ENCODE data around the gene HEMK1. TPM values are rescaled to one million over a fixed set of nuclear protein-coding genes. Genes with fewer than 3 reads are reported as not detected.

The HEMK1 gene
- total and polyA plus RNA-seq, 2 of the 8 experiments (the other 6 are each of a cell fraction or from before 2014, with no cell fraction given) = 9.7 to 10.6 TPM

- H3K23me2 ChIP-seq (ENCODE audit: low read depth, low read length) = peaks cover 1% of the 10 kb centered on the region; the same call in 1 of the 2 replicates
- H3K56ac ChIP-seq (replicated peaks; ENCODE audit: insufficient read length, low read depth, low read length) = no peak overlapping the region
- H3K4ac ChIP-seq (replicated peaks; ENCODE audit: insufficient read length, low read depth, low read length) = no peak overlapping the region
- no peak overlapping the region for H3K14ac ChIP-seq (ENCODE audit: insufficient read length)
- H4K5ac ChIP-seq (ENCODE audit: insufficient read length, low read depth, low read length) = no peak overlapping the region
- H2AFZ ChIP-seq (ENCODE audit: low read length) = no peak overlapping the region
- H3K4me2 ChIP-seq (ENCODE audit: insufficient read depth in 1 of 2, low read depth in 2 of 2, low read length in 2 of 2) = no peak overlapping the region
- FAIRE-seq = no peak
- peak overlapping the region; percentile 61; the same call in 1 of the 2 replicates for H2BK20ac ChIP-seq (ENCODE audit: low read length)
- no peak overlapping the region for H2BK5ac ChIP-seq (ENCODE audit: low read depth, low read length)
- WGBS, 2 experiments (ENCODE audit: extremely low coverage in 1 of 2, insufficient coverage in 1 of 2, insufficient read length in 1 of 2, insufficient replicate concordance in 2 of 2, low coverage in 1 of 2, low lambda C conversion rate in 2 of 2, missing lambda C conversion rate in 1 of 2) = 89% methylated on average over 9 of the region's 9 CpGs; no CpG with 5 or more reads in 1 of the 2 experiments
- peaks cover 0 to 15% (median 14%) of the 10 kb centered on the region in 4 experiments; a peak in 5 of 7 replicates for H3K27me3 ChIP-seq (replicated peaks in 1 of 4; ENCODE audit: control insufficient read depth in 3 of 4, extremely low read depth in 1 of 4, insufficient read depth in 3 of 4, low read length in 3 of 4)
- DNase-seq (ENCODE audit: low read depth in 1 of 2, low spot score in 2 of 2) = no peak
- no peak overlapping the region for H4K8ac ChIP-seq (ENCODE audit: extremely low read depth, insufficient read depth, low read length)
- peak overlapping the region; percentile 84; the same call in 1 of the 2 replicates for H2BK12ac ChIP-seq (ENCODE audit: low read depth, low read length)
- 0 out of 2 replicates have a peak overlapping the region, but pooled peaks have one; percentile 11 for H3K18ac ChIP-seq (ENCODE audit: extremely low read depth, low read length)
- no peaks in the 10 kb centered on the region for H3K36me3 ChIP-seq (ENCODE audit: control insufficient read depth in 2 of 4, insufficient read depth in 4 of 4, low read length in 3 of 4)
- H3K4me3 ChIP-seq (ENCODE audit: extremely low read depth in 1 of 4, insufficient read depth in 2 of 4, low read depth in 3 of 4, low read length in 4 of 4) = no peak overlapping the region
- ChIA-PET CTCF (ENCODE audit: partially characterized antibody) (interaction anchor here (0.7 to 2.1 kb wide), 6 partner anchors 9 to 1473 kb away, joined by 3 to 11 read pairs (median 4); no protein-coding TSS in a partner anchor), POLR2A (ENCODE audit: partially characterized antibody) (no interaction called here)
- H3K27ac ChIP-seq (ENCODE audit: low read depth, low read length) = no peak overlapping the region
- peak overlapping the region; percentile 48; the same call in 1 of the 2 replicates for H2AK5ac ChIP-seq (ENCODE audit: low read depth, low read length)
- no peak overlapping the region for H3K9ac ChIP-seq (replicated peaks in 1 of 4; ENCODE audit: extremely low read depth in 1 of 4, low read depth in 3 of 4, low read length in 3 of 4)
- no peaks in the 10 kb centered on the region for H3K79me1 ChIP-seq (ENCODE audit: low read depth, low read length)
- no peaks in the 10 kb centered on the region for H3K9me3 ChIP-seq (ENCODE audit: insufficient read depth in 2 of 2, low read depth in 1 of 2, low read length in 1 of 2)
- no peaks in the 10 kb centered on the region for H4K20me1 ChIP-seq (replicated peaks in 1 of 2; ENCODE audit: control insufficient read depth in 1 of 2, insufficient read depth in 2 of 2, low read length in 2 of 2)
- H2BK15ac ChIP-seq (ENCODE audit: low read length) = peak overlapping the region; percentile 55; the same call in 1 of the 2 replicates
- no peak overlapping the region for H4K91ac ChIP-seq (replicated peaks; ENCODE audit: insufficient read length, low read length)
- peaks cover 0 to 17% (median 9%) of the 10 kb centered on the region in 4 experiments; a peak in 6 of 7 replicates for H3K4me1 ChIP-seq (replicated peaks in 1 of 4; ENCODE audit: control insufficient read depth in 3 of 4, insufficient read depth in 4 of 4, low read length in 3 of 4)
- no peak overlapping the region for H2BK120ac ChIP-seq (replicated peaks; ENCODE audit: low read depth, low read length)
- H3K79me2 ChIP-seq (ENCODE audit: control insufficient read depth in 1 of 2, insufficient read depth in 2 of 2, low read length in 2 of 2) = no peaks in the 10 kb centered on the region
- H3K23ac ChIP-seq (ENCODE audit: insufficient read length) = no peak overlapping the region
- TF ChIP-seq ATF2 (IDR thresholded peaks at IDR 0.05; ENCODE audit: low read length) = no peak
- no peak for TF ChIP-seq JUND (IDR thresholded peaks at IDR 0.05; ENCODE audit: low read length)
- TF ChIP-seq CREB1 (IDR thresholded peaks at IDR 0.05) = no peak
- TF ChIP-seq RAD21 (IDR thresholded peaks at IDR 0.05 in 1 of 2, conservative IDR thresholded peaks at IDR 0.05 in 1 of 2; ENCODE audit: low read depth in 2 of 2, low read length in 2 of 2) = no peak
- no peak for TF ChIP-seq ATF3 (IDR thresholded peaks at IDR 0.05; ENCODE audit: insufficient read depth, low read depth, low read length)
- TF ChIP-seq SP4 (IDR thresholded peaks at IDR 0.05; ENCODE audit: low read length) = no peak
- no peak for TF ChIP-seq JUN (IDR thresholded peaks at IDR 0.05; ENCODE audit: low read depth, low read length)
These were observed 37.1 kb upstream of the HEMK1 start for GRCh38 chr3:50532062-50532705.
